Calu3 (cell line): Measurements from ENCODE around the gene ABCB6. TPM values are rescaled to one million over a fixed set of nuclear protein-coding genes. Genes with fewer than 3 reads are reported as not detected.

Source experiments
- BruUV-seq: library from RNA; stranded (reverse); fragments of 400-500 nt; replicated peaks from 2 replicates; lab custom pipeline; 2021; lab: Mats Ljungman, UMichigan
- CTCF ChIA-PET: fragments of 300-600 bp; sonication (Branson Sonifier 250); formaldehyde crosslinking; loops from one replicate; lab custom pipeline; 2022; ENCODE audit warnings: antibody characterized with exemption; lab: Charles Lee
- DNase-seq: peaks from one replicate; pipeline ENCODE4 v3.0.0; 2022
- H3K27ac Mint-ChIP-seq: one replicate; pipeline ENCODE4 v1.8.0; 2022; ENCODE audit warnings: mixed read lengths; ENCODE audit not compliant: unreplicated experiment
- H3K27me3 Mint-ChIP-seq: one replicate; pipeline ENCODE4 v1.8.0; 2022; ENCODE audit warnings: mixed read lengths; ENCODE audit not compliant: unreplicated experiment
- H3K36me3 Mint-ChIP-seq: one replicate; pipeline ENCODE4 v1.8.0; 2022; ENCODE audit warnings: mild to moderate bottlenecking, moderate library complexity, mixed read lengths; ENCODE audit not compliant: insufficient read depth, unreplicated experiment
- H3K4me1 Mint-ChIP-seq: one replicate; pipeline ENCODE4 v1.8.0; 2022; ENCODE audit warnings: mild to moderate bottlenecking, low read depth, mixed read lengths; ENCODE audit not compliant: unreplicated experiment
- H3K4me3 Mint-ChIP-seq: one replicate; pipeline ENCODE4 v1.8.0; 2022; ENCODE audit warnings: mild to moderate bottlenecking, low read depth, moderate library complexity, mixed read lengths; ENCODE audit not compliant: unreplicated experiment
- H3K9me3 Mint-ChIP-seq: one replicate; pipeline ENCODE4 v1.8.0; 2022; ENCODE audit warnings: low read depth, mixed read lengths; ENCODE audit not compliant: unreplicated experiment
- CTCF ChIP-seq: fragments of 200-600 bp; IDR thresholded peaks from one replicate; pipeline ENCODE4 v1.8.0; 2022; ENCODE audit warnings: antibody characterized with exemption; ENCODE audit not compliant: unreplicated experiment
- intact Hi-C: fragments of 100-400 bp; cut with micrococcal nuclease; formaldehyde crosslinking; loops from one replicate; pipeline ENCODE4 v1.10.0; 2022; ENCODE audit not compliant: unreplicated experiment
- total RNA-seq: library from RNA; stranded (reverse); gene quantifications from 2 replicates; pipeline ENCODE4 v1.2.3, GENCODE V29; 2022

Gene ABCB6
- total RNA-seq, 1 experiment from 2014 or later = 12.1 TPM

- H3K4me3 Mint-ChIP-seq = no peak overlapping the region
- H3K27me3 Mint-ChIP-seq = no peaks in the 10 kb centered on the region
- H3K4me1 Mint-ChIP-seq = peaks cover 18% of the 10 kb centered on the region
- peaks cover 61% of the 10 kb centered on the region for H3K36me3 Mint-ChIP-seq
- no peak overlapping the region for H3K27ac Mint-ChIP-seq
- CTCF ChIA-PET = no interaction called here
- intact Hi-C loops = loop anchor here (5.0 to 10.0 kb wide), 2 partner anchors 55 to 57 kb away; partner anchors contain the start of genes DNAJB2 and NHEJ1
- no peak for TF ChIP-seq CTCF
- no TSS peak for BruUV-seq
- no peak for DNase-seq
- H3K9me3 Mint-ChIP-seq = no peaks in the 10 kb centered on the region
Observed at GRCh38 chr2:219219784-219220532, 1.2 kb upstream of the ABCB6 start.

GRCh38 chr2:219218217-219218731, 484 bp downstream of the ABCB6 start:
- Mint-ChIP-seq H3K4me3 (peak overlapping the region; percentile 74), H3K27me3 (no peaks in the 10 kb centered on the region), H3K9me3 (no peaks in the 10 kb centered on the region), H3K36me3 (peaks cover 49% of the 10 kb centered on the region), H3K4me1 (peaks cover 18% of the 10 kb centered on the region), H3K27ac (peak overlapping the region; percentile 75)
- intact Hi-C loops = loop anchor here (5.0 to 10.0 kb wide), 2 partner anchors 53 to 59 kb away; partner anchors contain the start of genes DNAJB2 and NHEJ1
- no TSS peak for BruUV-seq
- peak; percentile 51 for DNase-seq
- TF ChIP-seq CTCF = no peak
- CTCF ChIA-PET = interaction anchor here (0.7 to 2.6 kb wide), 6 partner anchors 10 to 77 kb away, joined by 3 to 10 read pairs (median 4); partner anchors contain the start of genes TUBA4A and TUBA4B

GRCh38 chr2:219216535-219216915, 2.2 kb downstream of the ABCB6 start:
- Mint-ChIP-seq H3K9me3 (no peaks in the 10 kb centered on the region), H3K27ac (no peak overlapping the region), H3K27me3 (no peaks in the 10 kb centered on the region), H3K4me1 (peaks cover 18% of the 10 kb centered on the region), H3K4me3 (peak overlapping the region; percentile 28), H3K36me3 (peaks cover 38% of the 10 kb centered on the region)
- CTCF ChIA-PET = interaction anchor here (2.6 kb wide), 1 partner anchor 37 kb away, joined by 10 read pairs; the partner anchor contains the start of genes TUBA4A and TUBA4B
- BruUV-seq = no TSS peak
- no peak for TF ChIP-seq CTCF
- intact Hi-C loops = loop anchor here (5.0 to 10.0 kb wide), 2 partner anchors 52 to 61 kb away; partner anchors contain the start of genes DNAJB2 and NHEJ1
- DNase-seq = no peak

- CTCF ChIA-PET = interaction anchor here (2.6 kb wide), 1 partner anchor 38 kb away, joined by 10 read pairs; the partner anchor contains the start of genes TUBA4A and TUBA4B
- Mint-ChIP-seq H3K27ac (no peak overlapping the region), H3K36me3 (peaks cover 36% of the 10 kb centered on the region), H3K27me3 (no peaks in the 10 kb centered on the region), H3K4me3 (no peak overlapping the region), H3K4me1 (peaks cover 18% of the 10 kb centered on the region), H3K9me3 (no peaks in the 10 kb centered on the region)
- no peak for DNase-seq
- no peak for TF ChIP-seq CTCF
- BruUV-seq = no TSS peak
- intact Hi-C loops = loop anchor here (5.0 to 10.0 kb wide), 2 partner anchors 51 to 61 kb away; partner anchors contain the start of genes DNAJB2 and NHEJ1
Observed at GRCh38 chr2:219215871-219216534, 2.8 kb downstream of the ABCB6 start.
